ENCODE data around the gene RPL41.

- TF ChIP-seq ZIC2 (tag by site-specific recombination; IDR thresholded peaks at IDR 0.05) (no peak; the same call in 1 of the 2 replicates), ZNF274 (IDR thresholded peaks at IDR 0.05; ENCODE audit: low read length) (no peak), ZNF274 (tag by site-specific recombination; IDR thresholded peaks at IDR 0.05; ENCODE audit: borderline replicate concordance) (no peak), ZNF184 (tag by site-specific recombination; IDR thresholded peaks at IDR 0.05) (no peak), MZF1 (tag by site-specific recombination; IDR thresholded peaks at IDR 0.05; ENCODE audit: borderline replicate concordance) (no peak), SP2 (tag by site-specific recombination; IDR thresholded peaks at IDR 0.05) (no peak), ZNF670 (tag by site-specific recombination; IDR thresholded peaks at IDR 0.05; ENCODE audit: low read depth) (no peak), ZNF629 (tag by site-specific recombination; IDR thresholded peaks at IDR 0.05) (no peak), REST (tag by site-specific recombination; IDR thresholded peaks at IDR 0.05) (no peak)
Measured at GRCh38 chr12:56155256-56155845, 38.9 kb downstream of the RPL41 start.

Data from HEK293 (cell line).